Right lobe of liver (tissue), 6 donors: ENCODE measurements around the gene MICAL1. TPM values are rescaled to one million over a fixed set of nuclear protein-coding genes. Genes with fewer than 3 reads are reported as not detected.
"Not testable (repeated sequence)": the region's sequence is repeated elsewhere in the genome, so short reads cannot be mapped to it uniquely, and the experiment has no call there.

Experiments used
- ATAC-seq, 4 donors: fragments of 200-7000 bp; cut with Tn5 transposase; one replicate each; pipeline ENCODE4 v1.9.1; 2020; ENCODE audit warnings: mild to moderate bottlenecking in 4 of 4, moderate library complexity in 4 of 4
- DNase-seq, 3 donors: peaks; one replicate each; pipeline ENCODE4 v3.0.0-alpha.2; 2020
- H3K27ac ChIP-seq, 3 donors: fragments of 200-600 bp; one replicate each; pipeline ENCODE4 v1.8.0; 2022
- H3K27me3 ChIP-seq, 2 donors: fragments of 200-600 bp; one replicate each; pipeline ENCODE4 v1.8.0; 2022
- H3K36me3 ChIP-seq, 4 donors: fragments of 200-600 bp; sonication (generic) in 1 of 4; one replicate each; pipeline versions ENCODE4 v1.5.1 to v1.8.0; 2017 to 2022; ENCODE audit warnings: control low read depth in 1 of 4
- H3K4me1 ChIP-seq, 4 donors: fragments of 200-600 bp; sonication (generic) in 1 of 4; one replicate each; pipeline versions ENCODE4 v1.5.1 to v1.8.0; 2017 to 2022; ENCODE audit warnings: control low read depth in 1 of 4
- H3K4me3 ChIP-seq, 3 donors: fragments of 200-600 bp; one replicate each; pipeline ENCODE4 v1.8.0; 2022
- H3K9me3 ChIP-seq, 4 donors: fragments of 200-600 bp; sonication (generic) in 1 of 4; one replicate each; pipeline versions ENCODE4 v1.5.1 to v1.8.0; 2017 to 2022; ENCODE audit warnings: control low read depth in 1 of 4
- POLR2A ChIP-seq: fragments of 450-650 bp; IDR thresholded peaks from one replicate; pipeline ENCODE4 v1.6.1; 2017; ENCODE audit warnings: antibody characterized with exemption, mild to moderate bottlenecking
- WGBS: methylation state at CpG from one replicate; pipeline ENCODE4 v1.1.6; 2018; ENCODE audit warnings: low coverage, low lambda C conversion rate; ENCODE audit not compliant: insufficient coverage; ENCODE audit errors: missing lambda C conversion rate; 5-methylcytosine and 5-hydroxymethylcytosine counted together
- intact Hi-C, 2 donors: fragments of 100-400 bp; cut with DNase I; formaldehyde crosslinking; loops; one replicate each; pipeline versions ENCODE4 v1.11.2 to v1.14.1; 2022
- total RNA-seq, 6 experiments: library from RNA; depleted of rRNA in 2 of 6; stranded (reverse); fragments of >200 nt in 2 of 6; fragmentation: NEBNext Ultra II Directional in 3 of 6; extraction: Animal tissue kit (Norgen Biotek cat#: 25700) in 3 of 6; gene quantifications; one replicate each; pipeline versions ENCODE4 v1.1.0 to v1.2.4, GENCODE V29; 2016 to 2023
- TF ChIP-seq, protein P1 (sequence below), 4 donors: fragments of 200-600 bp in 3 of 4; fragments of 450-650 bp in 1 of 4; IDR thresholded peaks; one replicate each; pipeline versions ENCODE4 v1.5.1 to v1.8.0; 2016 to 2022; ENCODE audit warnings: antibody characterized with exemption in 4 of 4, mild to moderate bottlenecking in 2 of 4
- donor health status: DM: no; HTN: yes; CAD: no.
- donor health status: DM: no; HTN: no; CAD: no.
- donor health status: DM: no; HTN: no; CAD: no.
- donor health status: DM: no; HTN: yes; CAD: no.
- donor health status: DM: no; HTN: yes; CAD: no.

The MICAL1 gene
- total RNA-seq, 6 experiments from 2014 or later, result 1.4 to 11.7 (median 5.2) TPM

- DNase-seq (no peak), ATAC-seq (peak in 1 of 4 donors; percentile 30)
- Histone ChIP-seq H3K9me3 (no peaks in the 10 kb centered on the region), H3K4me1 (no peaks in the 10 kb centered on the region), H3K36me3 (peaks cover 0 to 48% (median 7%) of the 10 kb centered on the region in 4 donors), H3K27me3 (no peaks in the 10 kb centered on the region), H3K27ac (no peak overlapping the region), H3K4me3 (no peak overlapping the region)
- TF ChIP-seq POLR2A, result no peak
- TF ChIP-seq, protein P1, sequence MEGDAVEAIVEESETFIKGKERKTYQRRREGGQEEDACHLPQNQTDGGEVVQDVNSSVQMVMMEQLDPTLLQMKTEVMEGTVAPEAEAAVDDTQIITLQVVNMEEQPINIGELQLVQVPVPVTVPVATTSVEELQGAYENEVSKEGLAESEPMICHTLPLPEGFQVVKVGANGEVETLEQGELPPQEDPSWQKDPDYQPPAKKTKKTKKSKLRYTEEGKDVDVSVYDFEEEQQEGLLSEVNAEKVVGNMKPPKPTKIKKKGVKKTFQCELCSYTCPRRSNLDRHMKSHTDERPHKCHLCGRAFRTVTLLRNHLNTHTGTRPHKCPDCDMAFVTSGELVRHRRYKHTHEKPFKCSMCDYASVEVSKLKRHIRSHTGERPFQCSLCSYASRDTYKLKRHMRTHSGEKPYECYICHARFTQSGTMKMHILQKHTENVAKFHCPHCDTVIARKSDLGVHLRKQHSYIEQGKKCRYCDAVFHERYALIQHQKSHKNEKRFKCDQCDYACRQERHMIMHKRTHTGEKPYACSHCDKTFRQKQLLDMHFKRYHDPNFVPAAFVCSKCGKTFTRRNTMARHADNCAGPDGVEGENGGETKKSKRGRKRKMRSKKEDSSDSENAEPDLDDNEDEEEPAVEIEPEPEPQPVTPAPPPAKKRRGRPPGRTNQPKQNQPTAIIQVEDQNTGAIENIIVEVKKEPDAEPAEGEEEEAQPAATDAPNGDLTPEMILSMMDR (IDR thresholded peaks at IDR 0.05), result no peak
- intact Hi-C loops, result no loop called here
- 88% methylated on average over 5 of the region's 7 CpGs for WGBS
Measured at GRCh38 chr6:109466212-109466923, 10.8 kb upstream of the MICAL1 start.

GRCh38 chr6:109465772-109466171, 10.2 kb upstream of the MICAL1 start:
- Histone ChIP-seq H3K9me3 (no peaks in the 10 kb centered on the region), H3K4me3 (no peak overlapping the region), H3K36me3 (peaks cover 0 to 42% (median 7%) of the 10 kb centered on the region in 4 donors), H3K27ac (no peak overlapping the region), H3K27me3 (no peaks in the 10 kb centered on the region), H3K4me1 (no peaks in the 10 kb centered on the region)
- intact Hi-C loops, result no loop called here
- no CpG with 5 or more reads among the region's 7 CpGs for WGBS
- DNase-seq (no peak), ATAC-seq (peak in 2 of 4 donors; percentile 24 to 92)
- TF ChIP-seq, protein P1 (IDR thresholded peaks at IDR 0.05), result no peak
- TF ChIP-seq POLR2A, result no peak

- 100% methylated on average over 1 of the region's 1 CpG for WGBS
- intact Hi-C loops, result no loop called here
- ATAC-seq (no peak), DNase-seq (no peak)
- H3K27ac ChIP-seq, result no peak overlapping the region
- H3K9me3 ChIP-seq, result no peaks in the 10 kb centered on the region
- H3K36me3 ChIP-seq, result peaks cover 0 to 27% (median 7%) of the 10 kb centered on the region in 4 donors
- no peaks in the 10 kb centered on the region for H3K27me3 ChIP-seq
- H3K4me3 ChIP-seq, result no peak overlapping the region
- TF ChIP-seq POLR2A, result no peak
- TF ChIP-seq, protein P1 (IDR thresholded peaks at IDR 0.05), result no peak
- no peaks in the 10 kb centered on the region for H3K4me1 ChIP-seq
Measured at GRCh38 chr6:109461733-109462526, 6.4 kb upstream of the MICAL1 start.

DNA sequence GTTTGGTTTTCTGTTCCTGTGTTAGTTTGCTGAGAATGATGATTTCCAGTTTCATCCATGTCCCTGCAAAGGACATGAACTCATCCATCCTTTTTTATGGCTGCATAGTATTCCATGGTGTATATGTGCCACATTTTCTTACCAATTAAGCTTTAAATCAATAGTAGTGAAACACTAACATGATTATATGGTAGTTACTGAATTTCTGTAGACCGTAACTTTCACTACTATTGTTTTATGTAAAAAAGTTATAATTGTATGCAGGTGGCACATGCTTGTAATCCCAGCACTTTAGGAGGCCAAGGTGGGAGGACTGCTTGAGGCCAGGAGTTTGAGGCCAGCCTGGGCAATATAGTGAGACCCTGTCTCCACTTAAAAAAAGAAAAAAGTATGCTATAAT, 5.6 kb upstream of the MICAL1 start:
- H3K27me3 ChIP-seq, H3K9me3 ChIP-seq, H3K4me1 ChIP-seq, DNase-seq, ATAC-seq, H3K4me3 ChIP-seq, intact Hi-C loops, H3K27ac ChIP-seq: not testable (repeated sequence)
- H3K36me3 ChIP-seq, result peaks cover 0 to 19% (median 6%) of the 10 kb centered on the region in 4 donors
- WGBS, result 94% methylated on average over 1 of the region's 1 CpG
